ENCODE results near the gene QKI.

Gene QKI

GRCh38 chr6:163613668-163614067, 199.2 kb downstream of the QKI start:
- Histone ChIP-seq H4K20me1 (ENCODE audit: insufficient read depth) (no peaks in the 10 kb centered on the region), H2AFZ (ENCODE audit: low read depth) (no peak overlapping the region), H3K27ac (no peak overlapping the region), H3K79me2 (ENCODE audit: insufficient read depth, low read depth) (no peaks in the 10 kb centered on the region), H3K4me3 (IDR thresholded peaks at IDR 0.05; ENCODE audit: insufficient read depth, low read depth, low read length) (no peak overlapping the region), H3K36me3 (ENCODE audit: insufficient read depth) (no peaks in the 10 kb centered on the region), H3K9ac (no peak overlapping the region), H3K4me2 (no peak overlapping the region), H3K27me3 (ENCODE audit: insufficient read depth, low read depth) (no peaks in the 10 kb centered on the region), H3K4me1 (ENCODE audit: low read depth, poor library complexity, severe bottlenecking) (no peaks in the 10 kb centered on the region)
- no peak for TF ChIP-seq CTCF (conservative IDR thresholded peaks at IDR 0.05; ENCODE audit: low read depth, low read length)

DNA sequence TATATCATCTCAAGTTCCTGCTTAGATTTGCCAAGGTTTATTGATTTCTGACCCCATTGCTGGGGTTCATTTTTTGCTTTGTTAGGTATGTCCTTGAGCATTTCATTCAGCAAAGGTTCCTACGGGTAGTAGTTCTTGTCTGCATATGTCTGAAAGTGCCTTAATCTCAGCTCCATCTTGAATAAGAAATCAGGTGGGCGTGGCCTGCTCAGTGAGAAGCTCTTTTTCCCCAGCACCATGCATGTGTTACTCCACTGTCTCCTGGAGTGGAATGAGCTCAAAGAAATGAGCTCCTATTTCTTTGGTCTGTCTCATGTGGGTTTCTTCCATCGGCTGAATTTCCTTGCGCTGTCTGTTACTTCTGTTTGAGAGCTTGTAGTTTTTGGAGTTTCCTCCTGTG, 201.9 kb downstream of the QKI start:
- no peak overlapping the region for H3K4me3 ChIP-seq (IDR thresholded peaks at IDR 0.05; ENCODE audit: insufficient read depth, low read depth, low read length)
- no peaks in the 10 kb centered on the region for H4K20me1 ChIP-seq (ENCODE audit: insufficient read depth)
- H3K27ac ChIP-seq: no peak overlapping the region
- H3K4me1 ChIP-seq (ENCODE audit: low read depth, poor library complexity, severe bottlenecking): no peaks in the 10 kb centered on the region
- H3K36me3 ChIP-seq (ENCODE audit: insufficient read depth): no peaks in the 10 kb centered on the region
- H3K79me2 ChIP-seq (ENCODE audit: insufficient read depth, low read depth): no peaks in the 10 kb centered on the region
- no peak overlapping the region for H3K4me2 ChIP-seq
- no peak for TF ChIP-seq CTCF (conservative IDR thresholded peaks at IDR 0.05; ENCODE audit: low read depth, low read length)
- no peaks in the 10 kb centered on the region for H3K27me3 ChIP-seq (ENCODE audit: insufficient read depth, low read depth)
- H3K9ac ChIP-seq: no peak overlapping the region
- H2AFZ ChIP-seq (ENCODE audit: low read depth): no peak overlapping the region

DNA sequence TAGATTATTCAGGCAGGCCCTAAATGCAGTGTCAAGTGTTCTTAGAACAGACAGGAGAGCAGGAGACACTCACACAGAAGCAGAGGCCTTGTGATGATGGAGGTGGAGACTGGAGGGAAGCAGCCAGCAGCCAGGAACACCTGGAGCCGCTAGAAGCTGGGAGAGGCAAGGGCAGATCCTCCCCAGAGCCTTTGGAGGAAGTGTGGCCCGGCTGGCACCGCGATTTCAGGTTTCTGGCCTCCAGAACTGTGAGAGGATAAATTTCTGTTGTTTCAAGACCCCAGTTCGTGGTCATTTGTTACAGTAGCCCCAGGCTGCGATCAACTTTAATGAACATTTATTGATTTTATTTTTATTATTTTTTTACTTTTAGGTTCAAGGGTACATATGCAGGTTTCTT, 203.0 kb downstream of the QKI start:
- no peak overlapping the region for H2AFZ ChIP-seq (ENCODE audit: low read depth)
- no peaks in the 10 kb centered on the region for H4K20me1 ChIP-seq (ENCODE audit: insufficient read depth)
- H3K27me3 ChIP-seq (ENCODE audit: insufficient read depth, low read depth): no peaks in the 10 kb centered on the region
- no peak overlapping the region for H3K27ac ChIP-seq
- H3K4me3 ChIP-seq (IDR thresholded peaks at IDR 0.05; ENCODE audit: insufficient read depth, low read depth, low read length): no peak overlapping the region
- H3K79me2 ChIP-seq (ENCODE audit: insufficient read depth, low read depth): no peaks in the 10 kb centered on the region
- no peak overlapping the region for H3K9ac ChIP-seq
- no peak for TF ChIP-seq CTCF (conservative IDR thresholded peaks at IDR 0.05; ENCODE audit: low read depth, low read length)
- no peaks in the 10 kb centered on the region for H3K36me3 ChIP-seq (ENCODE audit: insufficient read depth)
- H3K4me2 ChIP-seq: no peak overlapping the region
- no peaks in the 10 kb centered on the region for H3K4me1 ChIP-seq (ENCODE audit: low read depth, poor library complexity, severe bottlenecking)

DNA sequence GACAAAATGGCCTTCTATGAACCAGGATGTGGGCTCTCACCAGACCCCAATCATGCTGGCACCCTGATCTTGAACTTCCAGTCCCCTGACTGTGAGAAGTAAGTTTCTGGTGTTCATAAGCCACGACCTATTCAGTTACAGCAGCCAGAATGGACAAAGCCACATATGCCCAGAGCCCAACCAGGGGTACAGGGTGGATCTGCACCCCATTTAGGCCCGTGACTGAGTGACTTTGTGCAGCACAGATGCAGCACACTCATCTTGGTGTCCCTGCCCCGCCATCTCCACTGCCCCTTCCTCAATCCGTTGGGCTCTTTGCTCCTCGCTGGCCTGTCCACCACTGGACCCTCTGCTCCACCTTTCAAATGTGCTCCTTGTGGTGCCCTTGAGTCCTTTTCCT, 205.6 kb downstream of the QKI start:
- no peaks in the 10 kb centered on the region for H3K27me3 ChIP-seq (ENCODE audit: insufficient read depth, low read depth)
- H3K36me3 ChIP-seq (ENCODE audit: insufficient read depth): no peaks in the 10 kb centered on the region
- H3K4me2 ChIP-seq: no peak overlapping the region
- H3K27ac ChIP-seq: no peak overlapping the region
- no peaks in the 10 kb centered on the region for H3K79me2 ChIP-seq (ENCODE audit: insufficient read depth, low read depth)
- no peaks in the 10 kb centered on the region for H3K4me1 ChIP-seq (ENCODE audit: low read depth, poor library complexity, severe bottlenecking)
- no peak overlapping the region for H3K9ac ChIP-seq
- H4K20me1 ChIP-seq (ENCODE audit: insufficient read depth): no peaks in the 10 kb centered on the region
- no peak for TF ChIP-seq CTCF (conservative IDR thresholded peaks at IDR 0.05; ENCODE audit: low read depth, low read length)
- H3K4me3 ChIP-seq (IDR thresholded peaks at IDR 0.05; ENCODE audit: insufficient read depth, low read depth, low read length): no peak overlapping the region
- H2AFZ ChIP-seq (ENCODE audit: low read depth): no peak overlapping the region
